K562 (cell line): ENCODE results near the gene KPNB1. TPM values are rescaled to one million over a fixed set of nuclear protein-coding genes. Genes with fewer than 3 reads are reported as not detected.

Source experiments
- ATAC-seq: fragments of 200-7000 bp; cut with Tn5 transposase; 3 replicates; pipeline ENCODE4 v1.9.1; 2020; ENCODE audit warnings: moderate library complexity
- BruUV-seq: library from RNA; stranded (reverse); fragments of 400-500 nt; replicated peaks from 2 replicates; lab custom pipeline; 2021; lab: Mats Ljungman, UMichigan
- CTCF ChIA-PET: fragments of 300-600 bp; formaldehyde crosslinking; extraction: SDS; loops from one replicate; lab custom pipeline; 2021; ENCODE audit warnings: low intra/inter-chr PET ratio; lab: Yijun Ruan, JAX
- POLR2A ChIA-PET: fragments of 300-600, 350-650 bp; sonication (Branson Sonifier 250); formaldehyde crosslinking; extraction: SDS; loops from one replicate; lab custom pipeline; 2021; ENCODE audit warnings: antibody characterized with exemption, inconsistent platforms; lab: Yijun Ruan, JAX
- DNase-seq, 4 experiments: peaks; one replicate each; pipeline versions ENCODE4 v3.0.0 to v3.0.0-alpha.2; 2011 to 2018; ENCODE audit warnings: low spot score in 3 of 4, mixed read lengths in 3 of 4; ENCODE audit errors: extremely low read depth in 1 of 4
- FAIRE-seq: peaks from 2 replicates; lab custom pipeline; 2011; peaks lifted over from hg19 to GRCh38; lab: Jason Lieb, UNC
- H2AFZ ChIP-seq: 2 replicates; pipeline ENCODE4 v1.6.0; 2011; ENCODE audit warnings: low read depth, low read length, control low read depth, inconsistent platforms
- H3K27ac ChIP-seq: fragments of 200-600 bp; 3 replicates; pipeline ENCODE4 v1.8.0; 2011; ENCODE audit warnings: low read depth, mild to moderate bottlenecking, control low read depth, inconsistent platforms, low read length, moderate library complexity, mixed read lengths; ENCODE audit errors: extremely low read depth
- H3K27me3 ChIP-seq, 2 experiments: fragments of 300-600 bp in 1 of 2; 2 replicates in 1 of 2; 3 replicates in 1 of 2; pipeline versions ENCODE4 v1.6.0 to v1.8.0; 2011; ENCODE audit warnings: inconsistent platforms in 2 of 2, low read length in 2 of 2, mild to moderate bottlenecking in 1 of 2, mixed read lengths in 1 of 2, moderate library complexity in 1 of 2; ENCODE audit not compliant: control insufficient read depth in 2 of 2, insufficient read depth in 2 of 2
- H3K36me3 ChIP-seq: fragments of 300-600 bp; 3 replicates; pipeline ENCODE4 v1.8.0; 2011; ENCODE audit warnings: mild to moderate bottlenecking, low read length, inconsistent platforms; ENCODE audit not compliant: control insufficient read depth, insufficient read depth
- H3K4me1 ChIP-seq, 2 experiments: fragments of 200-600 bp in 1 of 2; replicated peaks in 1 of 2; 2 replicates in 1 of 2; 3 replicates in 1 of 2; pipeline versions ENCODE4 v1.5.1 to v1.8.0; 2011; ENCODE audit warnings: inconsistent platforms in 2 of 2, low read length in 2 of 2, mild to moderate bottlenecking in 1 of 2, mixed read lengths in 1 of 2, moderate library complexity in 1 of 2; ENCODE audit not compliant: control insufficient read depth in 2 of 2, insufficient read depth in 2 of 2
- H3K4me2 ChIP-seq: 2 replicates; pipeline ENCODE4 v1.6.1; 2011; ENCODE audit warnings: low read length, control low read depth, inconsistent platforms, mixed read lengths; ENCODE audit not compliant: insufficient read depth
- H3K4me3 ChIP-seq: fragments of 200-600 bp; sonication (generic), shearing (Covaris generic); 2 replicates; pipeline ENCODE4 v1.5.1; 2016; ENCODE audit warnings: control low read depth, inconsistent platforms
- H3K79me2 ChIP-seq: fragments of 200-600 bp; 3 replicates; pipeline ENCODE4 v1.8.0; 2011; ENCODE audit warnings: low read length, inconsistent platforms; ENCODE audit not compliant: control insufficient read depth, insufficient read depth
- H3K9ac ChIP-seq, 2 experiments: 2 replicates each; pipeline versions ENCODE4 v1.6.0 to v1.6.1; 2011; ENCODE audit warnings: low read depth in 2 of 2, low read length in 2 of 2, control low read depth in 1 of 2, inconsistent platforms in 1 of 2, mild to moderate bottlenecking in 1 of 2, mixed read lengths in 1 of 2; ENCODE audit not compliant: insufficient read depth in 1 of 2
- H3K9me1 ChIP-seq: one replicate; pipeline ENCODE4 v1.6.0; 2011; ENCODE audit warnings: inconsistent platforms, mild to moderate bottlenecking, low read length, moderate library complexity; ENCODE audit not compliant: control insufficient read depth, insufficient read depth
- H3K9me3 ChIP-seq: replicated peaks from 2 replicates; pipeline ENCODE4 v1.5.1; 2011; ENCODE audit warnings: low read depth, low read length, inconsistent platforms; ENCODE audit not compliant: control insufficient read depth, insufficient read depth
- H4K20me1 ChIP-seq: replicated peaks from 2 replicates; pipeline ENCODE4 v1.6.1; 2011; ENCODE audit warnings: low read length, inconsistent platforms, mixed read lengths; ENCODE audit not compliant: control insufficient read depth, insufficient read depth
- C11orf30 ChIP-seq: fragments of 450-650 bp; IDR thresholded peaks from 2 replicates; pipeline ENCODE4 v1.6.1; 2016; ENCODE audit warnings: low read depth, mild to moderate bottlenecking
- KAT7 ChIP-seq: sonication (generic); formaldehyde crosslinking; IDR thresholded peaks from 2 replicates; pipeline ENCODE4 v1.8.0; 2022; ENCODE audit warnings: missing genetic modification reagents, mild to moderate bottlenecking, borderline replicate concordance
- MAFG ChIP-seq: fragments of 450-650 bp; conservative IDR thresholded peaks from 2 replicates; pipeline ENCODE4 v1.6.1; 2016; ENCODE audit warnings: missing genetic modification characterization, missing compliant biosample characterization
- MBD2 ChIP-seq: sonication (generic); IDR thresholded peaks from 2 replicates; pipeline ENCODE4 v1.6.1; 2016; ENCODE audit warnings: low read depth, borderline replicate concordance
- NFE2 ChIP-seq: IDR thresholded peaks from 2 replicates; pipeline ENCODE4 v1.6.1; 2014; ENCODE audit warnings: antibody characterized with exemption, low read depth
- POLR3G ChIP-seq: IDR thresholded peaks from 2 replicates; pipeline ENCODE4 v1.6.1; 2011; ENCODE audit not compliant: insufficient read length, insufficient replicate concordance; ENCODE audit errors: extremely low read depth
- ZNF146 ChIP-seq: IDR thresholded peaks from one replicate; pipeline ENCODE4 v1.6.1; 2018; ENCODE audit warnings: missing compliant biosample characterization; ENCODE audit not compliant: unreplicated experiment
- ZNF316 ChIP-seq: fragments of 450-650 bp; IDR thresholded peaks from 2 replicates; pipeline ENCODE4 v1.6.1; 2016
- ZNF586 ChIP-seq: fragments of 450-650 bp; formaldehyde crosslinking; conservative IDR thresholded peaks from 2 replicates; pipeline ENCODE4 v1.4.0; 2020; ENCODE audit warnings: mild to moderate bottlenecking, moderate library complexity
- WGBS: fragments of 100-300 bp; shearing (Covaris generic); methylation state at CpG from one replicate; pipeline ENCODE4 v1.1.6; 2016; ENCODE audit warnings: low coverage, mixed read lengths; ENCODE audit not compliant: insufficient coverage; ENCODE audit errors: missing lambda C conversion rate; 5-methylcytosine and 5-hydroxymethylcytosine counted together
- in situ Hi-C: fragments of 300-500 bp; cut with MboI; formaldehyde crosslinking; loops from 4 replicates; pipeline ENCODE4 v1.15.0; 2018; ENCODE audit warnings: inconsistent platforms, mixed read lengths
- intact Hi-C: fragments of 100-400 bp; cut with micrococcal nuclease; formaldehyde crosslinking; loops from 2 replicates; pipeline ENCODE4 v1.14.2; 2022
- polyA plus RNA-seq, 8 experiments: library from polyadenylated mRNA; depleted of rRNA in 4 of 8; stranded (reverse) in 5 of 8; unstranded in 3 of 8; fragments of >200 nt; fragmentation: Nextera tagmentation in 2 of 8; fragmentation: Illumina TruSeq in 1 of 8; extraction: Ambion mirVana in 2 of 8; extraction: Trizol in 1 of 8; gene quantifications; 2 replicates each; pipeline versions ENCODE4 v1.2.1 to v1.2.3, GENCODE V29; 2011 to 2014; ENCODE audit warnings: inconsistent platforms in 1 of 8, missing spikeins in 1 of 8
- total RNA-seq, 7 experiments: library from RNA; depleted of rRNA in 6 of 7; stranded (reverse); fragments of >200 nt in 6 of 7; fragmentation: Illumina TruSeq in 2 of 7; extraction: Trizol in 2 of 7; gene quantifications; 2 replicates each; pipeline versions ENCODE4 v1.2.1 to v1.2.3, GENCODE V29; 2011 to 2021; ENCODE audit warnings: low replicate concordance in 1 of 7
- TF ChIP-seq, protein P1 (sequence below): fragments of 450-650 bp; formaldehyde crosslinking; conservative IDR thresholded peaks from 2 replicates; pipeline ENCODE4 v1.4.0; 2022; ENCODE audit warnings: mild to moderate bottlenecking, missing genetic modification characterization

Gene KPNB1
- total and polyA plus RNA-seq, 9 of the 15 experiments (the other 6 are each of a cell fraction or from before 2014, with no cell fraction given), result 154 to 622 (median 354) TPM

DNA sequence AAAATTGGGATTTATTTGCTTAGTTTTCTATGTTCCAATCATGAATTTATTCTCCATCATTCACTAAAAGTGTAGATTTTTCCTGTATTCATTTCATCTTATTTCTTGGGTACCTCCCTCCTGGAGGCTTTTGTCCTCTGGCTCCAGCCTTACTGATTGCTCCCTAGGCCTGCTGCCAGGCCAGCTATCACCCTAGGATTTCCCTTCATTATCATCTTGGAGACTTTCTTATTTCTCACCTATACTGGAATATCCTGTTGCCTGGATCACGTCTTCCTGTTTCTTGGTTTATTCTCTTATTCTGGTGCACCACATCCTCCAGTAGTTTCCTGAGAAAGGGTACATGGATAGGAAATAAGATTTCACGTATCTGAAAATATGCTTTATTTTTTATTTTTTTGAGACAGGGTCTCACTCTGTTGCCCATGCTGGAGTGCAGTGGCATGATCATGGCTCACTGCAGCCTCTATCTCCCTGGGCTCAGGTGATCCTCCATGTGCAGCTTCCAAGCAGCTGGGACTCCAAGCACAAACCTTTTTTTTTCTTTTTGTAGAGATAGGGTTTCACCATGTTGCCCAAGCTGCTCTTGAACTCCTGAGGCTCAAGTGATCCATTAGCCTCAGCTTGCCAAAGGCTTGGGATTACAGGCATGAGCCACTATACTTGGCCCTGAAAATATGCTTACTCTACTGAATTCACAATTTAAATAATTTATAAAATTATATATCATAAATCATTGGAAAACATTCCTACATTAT lies 13.3 kb upstream of the KPNB1 start:
- Histone ChIP-seq H3K4me1 (no peaks in the 10 kb centered on the region), H3K27me3 (no peaks in the 10 kb centered on the region), H3K27ac (no peak overlapping the region), H3K9me1 (no peaks in the 10 kb centered on the region), H3K9ac (no peak overlapping the region), H3K4me2 (no peak overlapping the region), H2AFZ (no peak overlapping the region)
- ATAC-seq (no peak), FAIRE-seq (no peak)
- ChIA-PET POLR2A (interaction anchor here (3.4 kb wide), 1 partner anchor 13 kb away, joined by 19 read pairs; the partner anchor contains the start of gene KPNB1), CTCF (no interaction called here)
- no TSS peak for BruUV-seq
- WGBS, result 58% methylated on average over 2 of the region's 2 CpGs
- no peak for TF ChIP-seq KAT7 (CRISPR knock-in tag)
- TF ChIP-seq POLR3G, result no peak
- TF ChIP-seq ZNF316, result 0 out of 2 replicates have a peak, but pooled peaks have one; percentile 1
- TF ChIP-seq, all 486 proteins: peak for 1
- no peaks in the 10 kb centered on the region for H3K9me3 ChIP-seq
- no peak for DNase-seq
- no peaks in the 10 kb centered on the region for H3K36me3 ChIP-seq
- no peak overlapping the region for H3K4me3 ChIP-seq
- no peaks in the 10 kb centered on the region for H3K79me2 ChIP-seq
- intact Hi-C loops (no loop called here), in situ Hi-C loops (no loop called here)
- no peaks in the 10 kb centered on the region for H4K20me1 ChIP-seq

DNA sequence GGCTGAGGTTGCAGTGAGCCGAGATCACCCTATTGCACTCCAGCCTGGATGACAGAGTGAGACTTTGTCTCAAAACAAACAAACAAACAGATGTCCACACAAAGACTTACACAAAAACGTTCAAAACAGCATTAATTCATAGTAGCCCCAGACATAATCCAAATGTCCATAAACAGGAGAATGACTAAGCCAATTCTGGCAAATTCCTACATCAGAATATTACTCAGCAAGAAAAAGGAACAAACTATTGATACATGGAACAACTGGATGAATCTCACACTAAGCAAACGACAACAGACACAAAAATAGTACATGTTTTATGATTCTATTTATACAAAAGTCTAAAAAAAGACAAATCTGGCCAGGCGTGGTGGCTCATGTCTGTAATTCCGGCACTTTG lies 10.8 kb upstream of the KPNB1 start:
- H2AFZ ChIP-seq, result no peak overlapping the region
- H3K4me2 ChIP-seq, result no peak overlapping the region
- no TSS peak for BruUV-seq
- intact Hi-C loops (no loop called here), in situ Hi-C loops (no loop called here)
- TF ChIP-seq MBD2 (no peak), ZNF316 (peak; percentile 90), MAFG (tag) (peak; percentile 53; the same call in 1 of the 2 replicates), ZNF586 (CRISPR knock-in tag) (no peak), ZNF146 (CRISPR knock-in tag) (peak; percentile 25), C11orf30 (peak; percentile 62), NFE2 (peak; percentile 23; the same call in 1 of the 2 replicates)
- TF ChIP-seq, protein P1, sequence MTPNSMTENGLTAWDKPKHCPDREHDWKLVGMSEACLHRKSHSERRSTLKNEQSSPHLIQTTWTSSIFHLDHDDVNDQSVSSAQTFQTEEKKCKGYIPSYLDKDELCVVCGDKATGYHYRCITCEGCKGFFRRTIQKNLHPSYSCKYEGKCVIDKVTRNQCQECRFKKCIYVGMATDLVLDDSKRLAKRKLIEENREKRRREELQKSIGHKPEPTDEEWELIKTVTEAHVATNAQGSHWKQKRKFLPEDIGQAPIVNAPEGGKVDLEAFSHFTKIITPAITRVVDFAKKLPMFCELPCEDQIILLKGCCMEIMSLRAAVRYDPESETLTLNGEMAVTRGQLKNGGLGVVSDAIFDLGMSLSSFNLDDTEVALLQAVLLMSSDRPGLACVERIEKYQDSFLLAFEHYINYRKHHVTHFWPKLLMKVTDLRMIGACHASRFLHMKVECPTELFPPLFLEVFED, result no peak
- H3K27ac ChIP-seq, result no peak overlapping the region
- no peaks in the 10 kb centered on the region for H3K9me1 ChIP-seq
- ATAC-seq (no peak), FAIRE-seq (no peak), DNase-seq (no peak)
- H4K20me1 ChIP-seq, result no peaks in the 10 kb centered on the region
- no peak overlapping the region for H3K9ac ChIP-seq
- POLR2A ChIA-PET, result no interaction called here
- CTCF ChIA-PET, result no interaction called here
- H3K27me3 ChIP-seq, result no peaks in the 10 kb centered on the region
- H3K79me2 ChIP-seq, result no peaks in the 10 kb centered on the region
- 50% methylated on average over 5 of the region's 5 CpGs for WGBS
- no peaks in the 10 kb centered on the region for H3K9me3 ChIP-seq
- H3K4me1 ChIP-seq, result no peaks in the 10 kb centered on the region
- no peaks in the 10 kb centered on the region for H3K36me3 ChIP-seq
- no peak overlapping the region for H3K4me3 ChIP-seq
